Measurements from ENCODE around the gene GPSM1.

GRCh38 chr9:136348691-136349090, 21.4 kb downstream of the GPSM1 start:
- no peak for TF ChIP-seq CTCF (IDR thresholded peaks at IDR 0.05)
- TF ChIP-seq POLR2A (IDR thresholded peaks at IDR 0.05): no peak
